AG08396 (cell line): ENCODE results near the gene TCERG1.

Source experiments
- DNase-seq: peaks from one replicate; pipeline ENCODE4 v3.0.0; 2012; ENCODE audit warnings: low spot score, mixed read lengths

The TCERG1 gene

DNA sequence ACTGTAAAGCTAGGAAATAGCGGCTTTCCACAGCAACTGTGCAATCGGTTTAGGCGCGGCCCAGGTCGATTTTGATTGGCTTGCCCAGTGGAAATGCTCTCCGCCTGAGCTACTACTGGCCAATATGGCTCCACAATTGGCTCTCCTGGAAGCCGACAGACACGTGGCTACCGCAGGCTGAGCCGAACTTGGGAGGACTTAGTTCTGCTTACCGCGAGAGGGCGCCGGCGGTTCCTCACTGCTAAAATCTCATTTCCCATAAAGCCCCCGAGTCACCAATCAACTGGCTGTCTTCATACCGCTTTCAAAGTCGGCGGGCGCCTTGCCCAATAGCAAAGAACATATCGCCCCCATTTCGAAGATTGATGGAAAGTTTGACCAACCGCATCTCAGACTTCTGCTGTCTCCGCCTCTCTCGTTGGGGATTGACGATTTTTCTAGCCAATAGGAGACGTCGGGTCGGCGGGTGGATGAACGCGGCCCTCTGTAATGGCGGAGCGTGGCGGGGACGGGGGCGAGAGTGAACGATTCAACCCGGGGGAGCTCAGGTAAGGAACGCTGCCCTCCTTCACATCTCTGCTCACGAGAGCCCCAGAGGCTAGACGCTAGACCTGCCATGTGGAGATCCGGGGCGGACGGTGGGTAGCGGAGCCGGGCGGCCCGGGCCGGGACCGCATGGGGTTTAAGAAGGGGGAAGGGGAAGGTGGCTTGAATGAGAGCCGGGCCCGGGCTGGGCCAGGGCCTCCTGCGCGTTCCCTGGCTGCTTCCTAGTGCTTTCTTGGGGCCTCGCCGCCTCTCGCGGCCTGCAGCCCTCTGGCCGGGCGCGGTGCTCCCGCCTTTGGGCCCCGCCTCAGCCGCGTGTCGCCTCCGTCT lies at the start of gene TCERG1:
Gene TCERG1, plus strand, starts transcription at position 473 of the 873 bp plus-strand sequence. Its CDS starts 17 bp downstream, at position 490.
- peak; percentile 94 for DNase-seq

DNA sequence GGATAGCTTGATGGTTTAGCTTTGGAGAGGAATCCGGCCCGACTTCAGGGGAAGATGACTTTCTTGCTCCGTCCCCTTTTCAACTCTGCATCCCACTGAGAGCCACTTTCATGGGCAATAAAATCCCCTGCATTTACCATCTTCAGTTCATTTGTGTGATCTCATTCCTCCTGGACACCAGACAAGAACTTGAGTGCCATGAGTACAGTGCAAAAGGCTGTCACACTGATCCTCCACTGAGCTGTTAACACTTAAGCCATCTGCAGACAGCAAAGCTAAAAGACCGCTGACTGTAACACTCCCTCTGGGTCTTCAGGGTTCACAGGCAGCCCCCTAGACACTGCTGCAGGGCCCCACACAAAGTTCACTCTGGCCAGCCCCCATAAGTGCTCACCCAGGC lies 48.3 kb upstream of the TCERG1 start:
- DNase-seq, result no peak

DNA sequence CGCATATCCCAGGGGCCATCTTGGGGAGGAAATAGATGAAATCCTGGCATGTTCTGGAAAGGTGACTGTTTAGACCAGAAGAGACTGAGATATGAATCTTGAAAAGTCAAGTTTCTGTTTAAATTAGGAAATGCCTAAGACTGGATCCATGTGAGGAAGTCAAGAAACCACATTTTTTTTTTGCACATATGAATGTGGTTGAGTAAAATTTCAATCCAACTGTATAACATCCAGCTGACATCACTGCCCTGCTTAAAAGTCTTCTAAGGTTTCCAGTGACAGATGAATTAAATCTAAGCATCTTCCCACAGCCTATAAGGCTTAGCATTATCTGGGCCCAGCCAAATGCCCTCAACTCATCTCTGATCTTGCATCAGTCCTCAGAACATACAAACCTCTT lies 47.7 kb upstream of the TCERG1 start:
- no peak for DNase-seq

GRCh38 chr5:146400201-146400600 lies 46.9 kb upstream of the TCERG1 start:
- DNase-seq, result no peak

- DNase-seq, result no peak
Measured at GRCh38 chr5:146401021-146401420, 46.1 kb upstream of the TCERG1 start.

DNA sequence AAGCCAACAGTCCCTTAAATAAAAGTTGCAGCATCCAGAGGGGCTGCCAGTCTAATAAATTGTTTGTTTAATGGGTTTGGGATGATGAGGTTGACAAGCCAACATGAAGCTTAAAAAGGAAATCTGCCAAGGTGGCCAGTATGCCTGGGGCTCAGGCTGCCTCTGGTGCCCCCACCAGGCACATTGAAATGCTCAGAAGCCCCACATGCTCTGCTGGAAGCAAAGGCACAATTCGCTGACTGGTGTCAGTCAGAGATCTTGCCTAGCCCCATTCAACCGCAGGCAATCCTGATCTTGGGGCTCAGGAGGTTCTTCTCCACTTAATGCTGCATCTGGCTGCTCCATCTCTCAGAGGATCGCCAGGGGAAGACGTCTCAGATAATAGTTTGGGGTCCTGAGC lies 44.2 kb upstream of the TCERG1 start:
- no peak for DNase-seq

- DNase-seq, result no peak
Measured at GRCh38 chr5:146409054-146409671, 38.0 kb upstream of the TCERG1 start.

- DNase-seq, result no peak
Measured at GRCh38 chr5:146410272-146410671, 36.9 kb upstream of the TCERG1 start.

DNA sequence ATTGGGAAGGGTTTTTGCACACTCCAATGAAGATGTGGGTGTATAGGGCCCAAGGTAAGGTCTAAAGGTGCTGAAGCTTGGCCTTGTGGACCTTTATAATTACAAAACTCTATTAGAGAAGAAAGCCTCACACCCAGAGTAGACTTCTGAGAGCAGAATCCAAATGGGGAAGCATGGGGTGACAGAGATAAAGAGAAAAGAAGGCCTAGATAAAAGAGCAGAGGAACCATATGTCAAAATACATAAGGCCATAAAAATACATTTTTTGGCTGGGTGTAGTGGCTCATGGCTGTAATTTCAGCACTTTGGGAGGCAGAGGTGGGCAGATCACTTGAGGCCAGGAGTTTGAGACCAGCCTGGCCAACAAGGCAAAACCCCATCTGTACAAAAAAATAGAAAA lies 27.4 kb upstream of the TCERG1 start:
- no peak for DNase-seq

DNA sequence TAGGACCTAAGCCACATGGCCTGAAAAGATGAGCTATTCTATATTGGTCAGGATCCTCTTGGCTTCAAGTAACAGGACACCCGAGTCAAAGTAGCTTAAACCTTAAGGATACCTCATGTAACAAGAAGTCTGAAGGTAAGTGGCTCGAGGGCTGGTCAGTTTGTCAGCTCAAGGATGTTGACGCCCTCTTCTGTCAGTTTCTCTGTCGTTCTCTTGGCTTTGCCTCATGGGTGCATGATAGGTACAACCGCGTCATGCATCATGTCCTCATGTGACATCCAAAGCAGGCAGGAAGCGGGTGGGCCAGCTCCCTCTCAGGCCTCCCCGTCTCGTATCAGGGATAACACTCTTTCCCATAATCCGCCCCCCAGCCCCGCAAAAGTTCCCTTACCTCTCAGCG lies 22.1 kb upstream of the TCERG1 start:
- no peak for DNase-seq

DNA sequence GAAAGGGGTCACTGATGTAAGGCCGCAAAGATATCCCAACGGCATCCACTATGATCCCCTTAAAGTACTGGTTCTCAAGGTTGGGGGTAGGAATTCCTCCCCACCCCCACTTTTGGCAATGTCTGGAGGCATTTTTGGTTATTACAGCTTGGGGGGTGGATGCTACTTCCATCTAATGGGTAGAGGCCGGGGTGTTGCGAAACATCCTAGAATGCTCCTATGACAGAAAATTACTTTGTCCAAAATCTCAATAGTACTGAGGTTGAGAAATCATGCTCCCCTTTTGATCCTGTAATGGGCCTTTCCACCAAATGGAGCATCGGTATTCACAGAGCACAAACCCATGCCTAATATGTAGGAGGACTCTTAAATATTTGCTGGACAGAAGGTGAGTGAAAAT lies 20.8 kb upstream of the TCERG1 start:
- DNase-seq, result no peak

DNA sequence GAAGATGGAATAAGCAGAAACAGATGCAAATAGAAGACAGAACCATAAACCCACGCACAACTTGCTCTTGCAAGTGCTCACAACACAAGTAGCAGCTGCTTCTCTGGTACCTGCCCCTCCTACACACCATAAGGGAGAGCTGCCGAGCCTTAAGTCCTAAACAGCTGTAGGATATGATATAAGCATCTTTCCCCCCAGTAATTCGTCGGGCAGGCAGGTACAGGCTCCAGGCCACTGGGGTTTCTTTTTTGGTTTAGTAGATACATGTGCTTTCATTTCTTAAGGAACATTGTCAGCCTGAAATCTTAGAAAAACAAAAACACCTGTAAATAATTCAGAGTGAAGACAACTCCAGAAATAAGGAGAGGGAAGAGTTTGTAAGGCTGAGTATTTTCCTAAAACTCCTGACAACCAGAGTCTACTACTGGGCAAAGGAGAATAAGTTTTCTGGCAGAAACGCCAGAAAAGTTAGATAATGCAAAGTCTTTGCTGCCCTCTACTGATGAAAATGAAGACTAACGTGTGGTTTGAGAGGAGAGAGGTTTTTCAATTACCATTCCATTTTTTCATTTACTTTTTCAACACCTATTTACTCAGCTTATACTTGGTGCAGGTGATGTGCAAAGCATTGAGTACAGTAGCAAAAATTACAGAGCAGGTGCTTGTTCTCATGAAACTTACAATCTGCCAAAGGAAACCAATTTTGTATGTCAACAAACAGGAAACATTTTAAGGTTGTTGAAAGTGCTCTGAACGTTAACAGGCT lies 20.1 kb upstream of the TCERG1 start:
- DNase-seq, result peak; percentile 39

GRCh38 chr5:146427619-146427997 lies 19.5 kb upstream of the TCERG1 start:
- DNase-seq, result no peak

GRCh38 chr5:146428658-146429057 lies 18.5 kb upstream of the TCERG1 start:
- DNase-seq, result no peak

- no peak for DNase-seq
Measured at GRCh38 chr5:146440353-146440752, 6.8 kb upstream of the TCERG1 start.

- no peak for DNase-seq
Measured at GRCh38 chr5:146440870-146441495, 6.2 kb upstream of the TCERG1 start.

- no peak for DNase-seq
Measured at GRCh38 chr5:146441896-146442295, 5.2 kb upstream of the TCERG1 start.

GRCh38 chr5:146447734-146448380 lies 724 bp downstream of the TCERG1 start:
- DNase-seq, result peak; percentile 29

DNA sequence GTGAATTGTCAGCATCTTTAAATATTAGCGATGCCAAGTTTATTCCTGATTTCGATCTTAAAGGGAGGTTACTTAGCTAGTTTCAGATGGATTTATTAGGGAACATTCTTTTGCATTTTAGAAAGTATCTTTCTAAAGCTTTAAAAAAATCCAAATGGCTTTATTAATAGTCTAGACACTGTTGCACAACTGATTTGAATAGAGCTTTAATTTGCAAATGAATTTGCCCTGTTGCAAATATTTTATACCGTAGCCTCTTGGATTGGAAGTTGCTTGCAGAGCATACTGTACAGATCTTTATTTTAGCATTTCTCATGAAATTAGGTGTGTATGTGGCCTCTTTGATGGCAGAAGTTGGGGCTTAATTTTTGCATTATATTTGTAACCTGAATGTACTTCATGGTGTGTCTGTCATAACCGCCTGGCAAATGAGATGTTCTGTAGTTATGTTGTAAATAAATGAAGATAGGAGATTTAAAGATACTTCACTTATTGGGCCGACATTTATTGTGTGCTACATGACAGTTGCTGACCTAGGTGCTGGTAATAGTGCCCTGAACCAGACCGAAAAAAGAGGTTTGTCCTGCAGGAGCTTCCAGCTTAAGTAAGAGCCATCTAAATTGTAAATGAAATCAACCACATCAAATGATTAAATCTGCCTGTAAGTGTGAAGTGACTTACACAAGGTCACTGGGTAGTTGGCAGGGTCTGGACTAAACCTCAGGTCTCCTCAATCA lies 1.8 kb downstream of the TCERG1 start:
- no peak for DNase-seq

DNA sequence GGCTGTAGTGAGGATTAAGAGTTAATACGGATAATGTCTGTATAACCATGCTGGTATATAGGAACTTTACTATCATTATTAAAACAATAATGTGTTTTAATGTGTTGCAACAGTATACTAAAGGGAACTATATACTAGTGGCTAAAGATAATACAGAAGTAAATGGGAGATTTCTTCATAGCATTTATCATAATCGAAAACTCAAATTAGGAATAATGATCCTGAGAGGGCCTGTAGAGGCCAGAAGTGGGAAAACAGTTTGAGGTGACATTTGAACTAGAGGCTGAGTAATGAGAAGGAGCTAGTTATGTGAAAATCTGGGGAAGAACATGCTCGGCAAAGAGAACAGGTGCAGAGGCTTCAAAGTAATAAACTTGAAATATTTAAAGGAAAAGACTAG lies 2.9 kb downstream of the TCERG1 start:
- DNase-seq, result no peak

- no peak for DNase-seq
Measured at GRCh38 chr5:146451411-146451810, 4.3 kb downstream of the TCERG1 start.
